ENCODE results near the gene LINC00237. TPM values are rescaled to one million over a fixed set of nuclear protein-coding genes. Genes with fewer than 3 reads are reported as not detected.

Gene LINC00237
- total and polyA plus RNA-seq, 4 donors, result 4.4 to 15.0 (median 7.5) TPM

DNA sequence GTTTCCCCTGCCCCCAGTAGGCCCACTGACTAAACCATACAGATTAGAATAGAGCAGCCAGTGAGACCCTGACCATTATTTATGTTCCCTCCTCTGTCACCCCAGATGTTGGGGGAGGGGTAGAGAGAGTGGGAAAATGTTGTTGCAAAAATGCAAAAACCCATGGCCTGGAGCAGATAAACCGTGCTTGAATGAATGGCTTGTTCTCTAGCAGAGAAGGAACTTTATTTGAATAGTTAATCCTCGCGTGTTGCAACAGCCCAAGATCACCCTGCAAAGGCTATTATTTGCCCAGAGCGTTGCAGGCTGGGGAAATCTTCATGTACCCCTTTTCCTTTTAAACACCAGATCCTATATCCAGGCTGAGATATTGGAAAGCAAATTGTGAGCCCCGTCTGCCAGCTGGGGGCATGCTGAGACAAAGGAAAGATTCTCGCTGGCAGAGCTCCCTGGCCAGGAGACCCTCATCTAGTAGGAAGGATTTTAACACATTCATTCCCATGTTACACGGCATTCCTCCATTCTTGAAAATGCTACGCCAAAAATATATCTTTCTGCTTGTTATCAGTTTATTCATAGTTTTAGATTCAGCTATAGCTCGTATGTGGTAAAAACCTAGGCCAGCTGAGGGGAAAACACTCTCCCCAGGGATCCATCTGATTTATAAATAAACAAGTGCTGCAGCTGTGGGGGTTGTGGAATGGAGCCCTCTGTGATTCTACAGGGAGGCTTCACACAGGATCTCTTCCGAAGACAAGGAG, 53.0 kb downstream of the LINC00237 start:
- Histone ChIP-seq H3K36me3 (ENCODE audit: control insufficient read depth, insufficient read depth, low read length) (no peaks in the 10 kb centered on the region), H3K27ac (ENCODE audit: low read depth, low read length) (no peak overlapping the region), H3K9me3 (ENCODE audit: control insufficient read depth, insufficient read depth, low read length) (no peaks in the 10 kb centered on the region), H3K4me1 (ENCODE audit: control insufficient read depth, insufficient read depth, low read length) (peaks cover 14% of the 10 kb centered on the region), H3K4me3 (ENCODE audit: low read depth, low read length) (no peak overlapping the region), H3K27me3 (ENCODE audit: control insufficient read depth, insufficient read depth, low read length) (no peaks in the 10 kb centered on the region)
- no CpG with 5 or more reads among the region's 10 CpGs for WGBS (ENCODE audit: insufficient coverage)
- peak in 5 of 6 donors; percentile 35 to 94 (median 55) for DNase-seq (ENCODE audit: low read depth in 4 of 6, low spot score in 6 of 6)

DNA sequence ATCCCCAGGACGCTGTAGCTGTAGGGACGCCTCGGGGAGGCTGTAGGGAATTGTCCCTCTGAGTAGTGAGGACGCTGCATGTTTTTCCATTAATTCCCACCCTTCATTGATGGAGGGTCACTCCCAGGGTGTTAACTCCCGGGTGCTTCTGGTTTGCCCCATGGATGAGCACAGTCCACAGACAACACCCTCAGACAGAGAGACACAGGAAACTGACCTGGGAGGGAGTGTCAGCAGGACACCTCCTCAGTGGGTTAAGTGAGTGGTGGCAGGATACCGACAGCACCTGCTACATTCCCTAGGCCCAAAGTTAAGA, 53.5 kb downstream of the LINC00237 start:
- no peak for DNase-seq (ENCODE audit: low read depth in 4 of 6, low spot score in 6 of 6)
- WGBS (ENCODE audit: insufficient coverage), result no CpG with 5 or more reads among the region's 6 CpGs

DNA sequence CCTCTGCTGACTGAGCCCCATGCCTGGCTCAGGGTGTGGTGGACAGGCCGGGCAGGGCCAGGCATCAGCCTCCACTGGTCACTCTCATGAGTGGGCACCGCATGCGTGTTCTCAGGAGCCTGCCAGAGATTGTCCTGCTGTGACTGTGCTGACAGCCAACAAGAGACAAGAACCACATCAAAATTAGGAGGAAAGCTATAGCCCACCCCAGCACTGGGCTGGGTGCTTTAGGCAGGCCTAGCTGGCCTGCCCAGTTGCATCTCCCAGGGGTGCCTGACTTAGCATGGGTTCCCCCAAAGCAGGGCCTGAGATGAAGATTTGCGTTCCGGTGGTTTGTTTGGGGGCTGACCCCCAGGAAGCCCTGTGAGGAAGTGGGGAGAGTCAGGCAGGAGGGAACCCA, 53.9 kb downstream of the LINC00237 start:
- Histone ChIP-seq H3K4me3 (ENCODE audit: low read depth, low read length) (no peak overlapping the region), H3K4me1 (ENCODE audit: control insufficient read depth, insufficient read depth, low read length) (peaks cover 14% of the 10 kb centered on the region), H3K27me3 (ENCODE audit: control insufficient read depth, insufficient read depth, low read length) (no peaks in the 10 kb centered on the region), H3K36me3 (ENCODE audit: control insufficient read depth, insufficient read depth, low read length) (no peaks in the 10 kb centered on the region), H3K9me3 (ENCODE audit: control insufficient read depth, insufficient read depth, low read length) (no peaks in the 10 kb centered on the region), H3K27ac (ENCODE audit: low read depth, low read length) (no peak overlapping the region)
- DNase-seq (ENCODE audit: low read depth in 4 of 6, low spot score in 6 of 6), result no peak
- WGBS (ENCODE audit: insufficient coverage), result 96% methylated on average over 5 of the region's 5 CpGs

More for the DNA sequence above, 53.5 kb downstream of the LINC00237 start:
- no peaks in the 10 kb centered on the region for H3K27me3 ChIP-seq (ENCODE audit: control insufficient read depth, insufficient read depth, low read length)
- no peaks in the 10 kb centered on the region for H3K36me3 ChIP-seq (ENCODE audit: control insufficient read depth, insufficient read depth, low read length)
- no peaks in the 10 kb centered on the region for H3K9me3 ChIP-seq (ENCODE audit: control insufficient read depth, insufficient read depth, low read length)
- H3K4me1 ChIP-seq (ENCODE audit: control insufficient read depth, insufficient read depth, low read length), result peaks cover 14% of the 10 kb centered on the region
- no peak overlapping the region for H3K27ac ChIP-seq (ENCODE audit: low read depth, low read length)
- H3K4me3 ChIP-seq (ENCODE audit: low read depth, low read length), result no peak overlapping the region

DNA sequence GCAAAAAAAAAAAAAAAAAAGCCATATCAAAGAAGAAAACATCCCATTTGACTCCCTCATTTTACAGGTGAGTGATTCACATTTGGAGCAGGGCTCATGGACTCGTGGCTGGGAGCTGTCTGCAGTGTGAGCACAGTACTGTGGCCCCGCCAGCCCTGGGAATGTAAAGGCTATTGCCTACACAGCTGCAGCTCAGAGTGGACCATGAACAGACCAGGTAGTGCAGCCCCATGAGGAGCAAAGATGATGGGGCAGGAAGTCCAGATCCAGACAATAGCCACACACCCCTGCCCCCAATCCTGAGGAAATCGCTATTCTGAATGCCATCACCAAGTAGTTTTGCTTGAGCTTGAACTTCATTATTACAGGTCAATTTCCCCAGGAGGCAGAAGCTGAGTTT, 55.4 kb downstream of the LINC00237 start:
- Histone ChIP-seq H3K4me1 (ENCODE audit: control insufficient read depth, insufficient read depth, low read length) (peaks cover 17% of the 10 kb centered on the region), H3K4me3 (ENCODE audit: low read depth, low read length) (no peak overlapping the region), H3K9me3 (ENCODE audit: control insufficient read depth, insufficient read depth, low read length) (no peaks in the 10 kb centered on the region), H3K36me3 (ENCODE audit: control insufficient read depth, insufficient read depth, low read length) (no peaks in the 10 kb centered on the region), H3K27me3 (ENCODE audit: control insufficient read depth, insufficient read depth, low read length) (no peaks in the 10 kb centered on the region), H3K27ac (ENCODE audit: low read depth, low read length) (no peak overlapping the region)
- 100% methylated on average over 1 of the region's 3 CpGs for WGBS (ENCODE audit: insufficient coverage)
- no peak for DNase-seq (ENCODE audit: low read depth in 4 of 6, low spot score in 6 of 6)

DNA sequence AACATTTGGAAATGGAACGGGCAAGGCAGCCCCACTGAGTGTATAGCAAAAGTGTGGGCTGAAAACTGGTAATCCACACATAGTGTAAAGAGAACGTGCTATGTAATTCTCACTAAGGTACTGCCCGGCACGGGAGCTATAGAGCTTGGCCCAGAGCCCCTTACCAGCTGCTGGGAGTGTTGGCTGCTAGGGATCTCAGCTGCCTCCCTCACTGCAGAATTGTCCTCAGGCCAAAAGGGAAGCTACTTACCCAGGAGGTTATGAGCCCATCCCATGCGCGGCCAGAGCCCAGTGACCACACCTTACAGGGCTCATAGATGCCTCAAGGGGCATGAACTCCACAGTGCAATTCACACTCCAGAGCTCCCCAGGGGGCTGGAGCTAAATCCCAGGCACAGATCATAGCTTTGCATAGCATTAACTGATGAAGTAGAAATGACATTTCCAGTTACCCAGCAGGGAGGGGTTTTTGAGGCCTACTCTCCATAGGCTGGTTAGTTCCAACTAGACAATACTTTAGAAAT, 56.8 kb downstream of the LINC00237 start:
- DNase-seq (ENCODE audit: low read depth in 4 of 6, low spot score in 6 of 6), result peak in 1 of 6 donors; percentile 28
- 45% methylated on average over 5 of the region's 6 CpGs for WGBS (ENCODE audit: insufficient coverage)
- H3K4me1 ChIP-seq (ENCODE audit: control insufficient read depth, insufficient read depth, low read length), result peaks cover 17% of the 10 kb centered on the region
- H3K9me3 ChIP-seq (ENCODE audit: control insufficient read depth, insufficient read depth, low read length), result no peaks in the 10 kb centered on the region
- no peaks in the 10 kb centered on the region for H3K27me3 ChIP-seq (ENCODE audit: control insufficient read depth, insufficient read depth, low read length)
- no peaks in the 10 kb centered on the region for H3K36me3 ChIP-seq (ENCODE audit: control insufficient read depth, insufficient read depth, low read length)
- no peak overlapping the region for H3K4me3 ChIP-seq (ENCODE audit: low read depth, low read length)
- H3K27ac ChIP-seq (ENCODE audit: low read depth, low read length), result no peak overlapping the region

DNA sequence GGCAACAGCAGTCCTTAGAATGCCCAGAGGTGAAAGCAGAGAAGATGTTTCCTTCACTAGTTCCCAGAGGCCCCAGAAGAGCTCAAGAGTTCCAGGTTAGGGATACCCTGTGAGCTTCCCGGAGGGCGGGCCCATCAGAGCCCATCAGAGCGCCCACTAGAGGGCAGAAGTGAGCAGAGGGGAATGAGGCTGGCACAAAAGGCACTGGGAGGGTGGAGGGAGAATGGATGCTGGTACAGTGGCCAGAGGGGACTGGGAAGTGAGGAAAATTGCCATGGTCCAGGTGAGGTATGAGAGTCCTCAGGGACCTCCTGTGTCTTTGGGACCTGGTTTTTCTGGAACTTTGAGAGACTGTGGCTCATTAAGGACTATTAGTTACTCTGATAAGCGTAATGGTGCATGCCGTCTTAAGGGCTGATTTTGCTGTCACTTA, 57.3 kb downstream of the LINC00237 start:
- DNase-seq (ENCODE audit: low read depth in 4 of 6, low spot score in 6 of 6), result no peak
- WGBS (ENCODE audit: insufficient coverage), result 53% methylated on average over 3 of the region's 5 CpGs
- Histone ChIP-seq H3K4me1 (ENCODE audit: control insufficient read depth, insufficient read depth, low read length) (peaks cover 17% of the 10 kb centered on the region), H3K36me3 (ENCODE audit: control insufficient read depth, insufficient read depth, low read length) (no peaks in the 10 kb centered on the region), H3K27me3 (ENCODE audit: control insufficient read depth, insufficient read depth, low read length) (no peaks in the 10 kb centered on the region), H3K9me3 (ENCODE audit: control insufficient read depth, insufficient read depth, low read length) (no peaks in the 10 kb centered on the region), H3K27ac (ENCODE audit: low read depth, low read length) (no peak overlapping the region), H3K4me3 (ENCODE audit: low read depth, low read length) (no peak overlapping the region)

DNA sequence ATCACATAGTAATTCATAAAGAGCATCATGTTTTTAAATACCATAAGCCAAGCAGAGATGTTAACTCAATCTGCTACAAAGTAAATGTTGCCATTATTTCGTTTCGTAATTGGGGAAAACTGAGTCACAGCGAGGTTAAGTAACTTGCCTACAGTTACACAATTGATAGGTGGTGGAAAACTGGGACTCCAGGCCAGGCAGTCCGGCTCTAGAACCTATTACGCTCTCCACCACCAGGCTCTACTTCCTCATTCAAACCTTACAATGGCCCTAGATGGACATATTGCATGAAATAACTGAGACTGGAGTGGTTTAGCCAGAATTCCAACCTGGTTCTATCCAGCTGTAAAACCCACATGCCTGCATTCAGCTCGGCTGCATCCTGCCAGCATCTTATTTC, 58.2 kb downstream of the LINC00237 start:
- Histone ChIP-seq H3K27me3 (ENCODE audit: control insufficient read depth, insufficient read depth, low read length) (no peaks in the 10 kb centered on the region), H3K4me3 (ENCODE audit: low read depth, low read length) (no peak overlapping the region), H3K9me3 (ENCODE audit: control insufficient read depth, insufficient read depth, low read length) (no peaks in the 10 kb centered on the region), H3K36me3 (ENCODE audit: control insufficient read depth, insufficient read depth, low read length) (no peaks in the 10 kb centered on the region), H3K4me1 (ENCODE audit: control insufficient read depth, insufficient read depth, low read length) (peaks cover 12% of the 10 kb centered on the region), H3K27ac (ENCODE audit: low read depth, low read length) (no peak overlapping the region)
- WGBS (ENCODE audit: insufficient coverage), result 100% methylated on average over 1 of the region's 6 CpGs
- DNase-seq (ENCODE audit: low read depth in 4 of 6, low spot score in 6 of 6), result no peak

DNA sequence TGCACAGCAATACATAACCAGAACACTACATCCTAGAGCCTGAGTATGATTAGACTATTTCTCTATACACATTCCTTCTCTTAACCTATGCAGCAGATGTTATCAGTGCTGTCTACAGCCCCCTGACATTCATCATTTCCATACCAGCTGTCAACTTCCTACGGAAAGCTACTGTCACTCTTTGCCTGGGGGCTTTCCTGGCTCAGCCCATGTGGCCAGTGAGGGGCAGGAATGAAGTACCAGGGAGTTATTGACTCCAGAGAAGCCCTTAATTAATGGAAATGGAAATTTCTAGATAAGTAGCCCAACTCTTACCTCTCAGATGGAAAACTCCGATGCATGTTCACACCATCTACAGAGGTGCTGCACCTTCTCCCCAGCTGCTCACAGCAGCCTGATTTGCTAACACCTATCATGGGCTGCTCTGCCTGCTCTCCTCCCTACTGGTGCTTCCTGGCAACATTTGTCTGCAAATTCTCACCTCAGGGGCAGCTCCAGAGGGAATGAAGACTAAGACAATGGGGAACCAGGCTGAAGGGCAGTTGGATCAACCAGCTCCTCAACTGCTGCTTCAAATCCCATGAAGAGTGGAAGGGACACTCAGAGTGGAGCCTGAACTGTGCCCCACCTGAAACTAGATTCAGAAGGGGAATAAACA, 59.6 kb downstream of the LINC00237 start:
- H3K36me3 ChIP-seq (ENCODE audit: control insufficient read depth, insufficient read depth, low read length), result no peaks in the 10 kb centered on the region
- 100% methylated on average over 1 of the region's 2 CpGs for WGBS (ENCODE audit: insufficient coverage)
- H3K4me3 ChIP-seq (ENCODE audit: low read depth, low read length), result no peak overlapping the region
- no peak overlapping the region for H3K27ac ChIP-seq (ENCODE audit: low read depth, low read length)
- peaks cover 3% of the 10 kb centered on the region for H3K4me1 ChIP-seq (ENCODE audit: control insufficient read depth, insufficient read depth, low read length)
- H3K9me3 ChIP-seq (ENCODE audit: control insufficient read depth, insufficient read depth, low read length), result no peaks in the 10 kb centered on the region
- no peaks in the 10 kb centered on the region for H3K27me3 ChIP-seq (ENCODE audit: control insufficient read depth, insufficient read depth, low read length)
- DNase-seq (ENCODE audit: low read depth in 4 of 6, low spot score in 6 of 6), result peak in 1 of 6 donors; percentile 23
